Esophagus squamous epithelium (tissue), 4 donors: Measurements from ENCODE around the gene PM20D2.

ENCODE experiments used
- CTCF ChIP-seq, 6 experiments: fragments of 450-650 bp in 4 of 6; fragments of 200-600 bp in 2 of 6; sonication (generic) in 2 of 6; IDR thresholded peaks; one replicate each; pipeline ENCODE4 v1.5.1; 2016 to 2019; ENCODE audit warnings: antibody characterized with exemption in 6 of 6, mild to moderate bottlenecking in 4 of 6, moderate library complexity in 4 of 6
- POLR2A ChIP-seq, 4 donors: fragments of 450-650 bp; IDR thresholded peaks; one replicate each; pipeline ENCODE4 v1.6.1; 2017; ENCODE audit warnings: antibody characterized with exemption in 4 of 4, mild to moderate bottlenecking in 4 of 4, moderate library complexity in 3 of 4

DNA sequence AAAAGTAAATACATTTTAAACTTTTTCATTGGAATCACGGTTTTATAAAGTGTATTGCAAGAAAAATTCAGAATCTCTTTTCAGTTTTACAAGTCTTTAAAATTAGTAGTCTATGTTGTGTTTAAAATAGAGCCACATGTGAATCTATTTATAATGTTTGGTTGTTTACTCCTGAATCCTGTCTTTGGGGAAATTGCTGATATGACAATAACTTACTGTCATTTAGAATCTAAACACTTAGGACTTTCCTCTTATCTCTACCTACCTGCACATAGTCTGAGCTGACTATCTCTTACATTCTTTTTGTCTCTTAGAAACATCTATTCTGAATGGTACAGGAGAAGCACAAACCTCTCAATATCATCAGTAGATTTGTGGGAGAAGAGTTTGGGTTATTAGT, 23.9 kb upstream of the PM20D2 start:
- no peak for TF ChIP-seq CTCF (IDR thresholded peaks at IDR 0.05)
- no peak for TF ChIP-seq POLR2A (IDR thresholded peaks at IDR 0.05)
